Activated effector memory CD4-positive, alpha-beta T cell treated with anti-CD3 and anti-CD28 coated beads, Interleukin-2, amount 50 U/mL, for 16 hours (primary cell): ENCODE results near the gene IGF1.
"Not testable (repeated sequence)": the region's sequence is repeated elsewhere in the genome, so short reads cannot be mapped to it uniquely, and the experiment has no call there.

Experiments used
- DNase-seq: peaks from one replicate; pipeline ENCODE4 v3.0.0-alpha.2; 2020

IGF1 gene

DNA sequence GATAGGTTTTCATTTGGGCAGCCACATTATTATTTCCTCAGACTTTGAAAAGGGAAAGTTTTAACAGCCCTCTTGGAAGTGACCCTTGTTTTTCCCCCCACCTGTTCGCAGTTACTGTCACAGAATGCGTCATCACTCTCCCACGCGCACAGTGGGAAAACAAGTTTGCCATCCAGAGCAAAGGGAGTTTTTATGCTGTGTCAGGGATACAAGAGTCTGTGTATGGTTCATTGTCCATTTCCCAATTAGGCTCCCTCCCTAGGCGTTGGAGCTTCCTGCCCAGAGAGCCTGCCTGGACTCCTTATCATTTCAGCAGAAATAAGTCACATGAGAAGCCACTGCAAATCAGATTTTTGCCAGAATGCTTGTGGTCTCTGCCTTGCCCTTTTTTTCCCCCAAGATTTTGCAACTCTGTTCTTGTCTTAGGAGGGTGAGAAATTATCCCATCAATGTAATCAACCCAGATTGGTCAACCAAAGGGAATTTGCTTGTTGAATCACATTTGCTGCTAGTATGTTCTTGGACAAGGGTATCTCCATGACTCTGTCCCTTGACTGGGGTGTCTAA, 104.1 kb downstream of the IGF1 start:
- DNase-seq = no peak

DNA sequence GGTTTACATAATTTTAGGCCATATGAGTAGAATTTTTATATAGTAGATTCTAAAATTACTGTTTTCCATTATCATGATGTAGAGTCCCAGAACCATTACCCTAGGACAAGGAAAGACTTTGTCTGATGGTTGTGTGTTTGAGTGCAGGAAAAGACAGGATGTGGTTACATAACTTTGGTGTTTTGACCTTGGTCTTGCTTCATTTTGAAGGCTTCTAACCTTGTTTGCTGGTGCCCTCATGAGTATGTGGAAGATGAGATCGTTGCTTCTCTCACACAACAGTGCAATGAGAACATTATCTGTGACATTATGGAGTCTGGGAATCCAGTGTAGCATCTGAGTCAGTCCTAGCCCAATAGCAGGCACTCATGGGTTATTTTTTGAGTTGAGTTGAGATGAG, 106.2 kb downstream of the IGF1 start:
- DNase-seq = no peak

DNA sequence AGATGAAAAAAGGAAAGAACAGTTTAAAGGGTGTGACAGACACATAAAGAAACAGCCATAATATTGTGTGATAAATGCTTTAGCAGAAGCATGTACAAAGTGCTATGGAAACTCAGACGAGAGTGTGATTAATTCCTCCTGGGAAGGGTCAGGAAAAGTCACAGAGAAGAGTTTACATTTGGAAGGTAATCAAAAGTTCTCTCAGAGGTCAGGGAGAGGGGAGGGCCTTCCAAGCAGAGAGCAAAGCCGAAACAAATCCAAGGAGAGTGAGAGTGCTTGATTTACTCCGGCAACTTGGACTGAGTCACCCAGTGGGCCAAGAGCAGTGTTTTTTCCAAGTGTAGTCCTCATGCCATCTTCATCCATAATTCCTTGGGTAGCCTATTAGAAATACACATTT, 108.3 kb downstream of the IGF1 start:
- DNase-seq = no peak

DNA sequence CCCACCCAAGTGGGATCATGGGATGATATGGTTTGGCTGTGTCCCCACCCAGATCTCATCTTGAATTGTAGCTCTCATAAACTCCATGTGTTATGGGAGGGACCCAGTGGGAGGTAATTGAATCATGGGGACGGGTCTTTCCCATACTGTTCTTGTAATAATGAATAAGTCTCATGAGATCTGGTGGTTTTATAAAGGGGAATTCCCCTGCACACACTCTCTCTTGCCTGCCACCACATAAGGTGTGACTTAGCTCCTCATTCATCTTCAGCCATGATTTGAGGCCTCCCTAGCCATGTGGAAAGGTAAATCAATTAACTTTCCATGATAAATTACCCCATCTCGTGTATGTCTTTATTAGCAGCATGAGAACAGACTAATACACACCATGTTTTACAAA, 109.2 kb downstream of the IGF1 start:
- DNase-seq = no peak

DNA sequence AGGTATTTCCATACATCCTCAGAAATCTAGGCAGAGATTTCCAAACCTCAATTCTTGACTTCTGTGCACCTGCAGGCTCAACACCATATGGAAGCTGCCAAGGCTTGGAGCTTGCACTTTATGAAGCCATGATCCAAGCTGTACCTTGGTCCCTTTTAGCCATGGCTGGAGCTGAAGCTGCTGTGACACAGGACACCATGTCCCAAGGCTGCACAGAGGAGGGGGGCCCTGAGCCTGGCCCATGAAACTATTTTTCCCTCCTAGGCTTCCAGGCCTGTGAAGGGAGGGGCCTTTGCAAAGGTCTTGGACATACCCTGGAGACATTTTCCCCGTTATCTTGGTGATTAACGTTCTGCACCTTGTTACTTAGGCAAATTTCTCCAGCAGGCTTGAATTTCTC, 110.5 kb downstream of the IGF1 start:
- DNase-seq = no peak

DNA sequence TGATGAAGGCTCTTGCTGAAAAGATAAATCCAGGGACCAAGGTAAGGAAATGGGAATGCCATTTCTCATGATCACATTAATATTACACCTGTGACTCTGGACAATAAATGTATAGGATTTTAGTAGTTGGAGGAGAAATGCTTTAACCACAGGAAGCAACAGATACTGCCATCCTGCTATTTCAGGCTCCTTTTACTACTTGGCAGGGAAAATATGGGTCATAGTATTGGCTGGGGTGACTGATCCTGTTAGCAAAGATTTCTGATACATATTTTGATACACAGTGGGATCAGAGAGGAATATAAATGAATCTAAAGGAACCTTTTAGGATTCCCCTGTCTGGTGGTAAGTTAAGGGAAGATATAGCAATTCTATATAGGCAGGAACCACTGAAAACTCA, 115.0 kb downstream of the IGF1 start:
- no peak for DNase-seq

DNA sequence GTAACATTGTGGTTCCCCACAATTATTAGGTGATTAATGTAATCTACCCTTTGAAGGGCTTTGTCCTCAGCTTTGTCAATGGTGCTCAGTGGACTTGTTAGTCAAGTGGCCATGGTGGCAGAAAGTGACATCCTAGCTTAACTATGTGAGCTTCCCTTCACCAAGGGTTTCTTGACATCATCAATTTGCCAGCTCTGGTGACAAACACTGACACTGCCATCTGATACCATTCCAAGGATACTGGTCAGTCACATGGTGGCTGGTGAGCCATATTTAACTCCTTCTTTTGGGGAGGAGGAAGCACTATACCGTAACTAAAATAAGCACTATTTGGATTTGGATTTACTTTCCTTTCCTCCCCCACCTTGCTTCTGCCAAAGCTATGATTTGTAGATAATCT, 115.7 kb downstream of the IGF1 start:
- no peak for DNase-seq

DNA sequence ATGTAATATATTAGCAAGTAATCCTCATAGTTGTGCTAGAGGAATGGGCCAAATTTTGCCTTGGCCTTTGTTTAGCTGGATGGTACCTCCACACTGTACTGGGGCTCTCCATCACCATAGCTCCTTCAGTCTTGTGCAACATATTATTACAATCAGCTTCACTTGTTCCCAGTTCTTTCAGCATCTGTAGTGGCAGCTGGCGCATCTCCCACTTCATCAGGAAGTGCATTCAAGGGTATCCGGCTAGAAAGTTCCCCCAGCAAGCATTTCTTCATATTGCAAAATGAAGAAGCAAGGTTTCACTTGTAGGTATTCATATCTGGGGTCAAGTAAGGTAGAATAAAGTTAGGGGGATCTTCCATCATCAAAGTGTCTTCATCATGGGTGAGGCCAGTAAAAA, 123.7 kb downstream of the IGF1 start:
- no peak for DNase-seq

DNA sequence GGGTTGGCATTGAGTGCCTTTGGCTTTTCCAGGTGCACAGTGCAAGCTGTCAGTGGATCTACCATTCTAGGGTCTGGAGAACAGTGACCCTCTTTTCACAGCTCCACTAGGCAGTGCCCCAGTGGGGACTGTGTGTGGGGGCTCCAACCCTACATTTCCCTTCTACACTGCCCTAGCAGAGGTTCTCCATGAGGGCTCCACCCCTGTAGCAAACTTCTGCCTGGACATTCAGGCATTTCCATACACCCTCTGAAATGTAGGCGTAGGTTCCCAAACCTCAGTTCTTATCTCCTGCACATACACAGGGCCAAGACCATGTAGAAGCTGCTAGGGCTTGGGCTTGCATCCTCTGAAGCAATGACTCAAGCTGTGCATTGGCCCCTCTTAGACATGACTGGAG, 126.1 kb downstream of the IGF1 start:
- not testable (repeated sequence) for DNase-seq

DNA sequence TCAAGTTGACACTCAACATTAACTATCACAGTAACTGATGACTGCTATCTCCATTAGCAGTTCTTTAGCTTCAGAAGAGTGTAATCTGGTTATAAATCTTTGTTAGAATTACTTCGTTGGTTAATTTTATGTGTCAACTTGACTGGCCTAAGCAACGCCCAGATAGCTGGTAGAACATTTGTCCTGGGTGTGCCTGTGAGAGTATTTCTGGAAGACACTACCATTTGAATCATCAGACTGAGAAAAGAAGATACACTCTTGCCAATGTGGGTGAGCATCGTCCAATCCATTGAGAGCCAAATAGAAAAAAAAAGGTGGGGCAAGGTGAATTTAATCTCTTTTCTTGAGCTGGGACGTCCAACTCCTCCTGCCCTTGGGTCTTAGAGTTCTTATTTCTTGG, 129.0 kb downstream of the IGF1 start:
- no peak for DNase-seq

DNA sequence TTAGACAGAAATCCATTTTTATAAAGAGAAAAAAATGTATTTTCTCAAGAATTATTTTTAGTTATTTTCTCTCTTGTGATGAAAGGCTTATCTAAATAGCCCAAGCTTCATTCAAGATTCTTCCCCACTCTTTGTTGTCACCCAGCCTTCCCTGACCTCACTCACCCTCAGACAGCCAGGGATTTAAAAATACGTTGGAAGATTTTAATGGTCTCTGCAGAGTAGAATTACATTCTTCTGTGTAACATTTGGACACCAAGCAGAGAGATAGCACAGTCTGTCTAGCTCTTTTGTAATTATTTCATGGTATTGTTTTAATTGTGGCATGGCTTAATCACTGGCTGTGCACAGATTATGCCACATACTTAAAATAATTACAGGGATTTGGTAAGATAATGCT, 130.3 kb downstream of the IGF1 start:
- DNase-seq = no peak

DNA sequence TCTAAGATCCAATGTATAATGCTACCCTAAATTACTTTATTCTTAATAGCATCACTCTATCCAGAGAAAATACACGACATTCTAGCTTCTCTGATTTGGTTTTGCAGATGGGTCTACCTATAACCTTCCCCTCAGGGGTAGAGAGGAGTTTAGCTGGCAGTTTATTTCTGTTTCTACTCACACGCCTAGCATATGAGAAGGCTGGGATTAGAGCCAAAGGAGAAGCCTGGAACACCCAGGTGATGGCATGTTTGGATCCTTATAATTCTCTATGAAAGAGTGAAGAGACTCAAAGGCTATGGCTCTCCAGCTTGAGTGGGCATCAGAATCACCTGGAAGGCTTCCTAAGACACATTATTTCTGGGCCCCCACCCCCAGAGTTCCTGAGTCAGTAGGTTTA, 131.3 kb downstream of the IGF1 start:
- DNase-seq = no peak

DNA sequence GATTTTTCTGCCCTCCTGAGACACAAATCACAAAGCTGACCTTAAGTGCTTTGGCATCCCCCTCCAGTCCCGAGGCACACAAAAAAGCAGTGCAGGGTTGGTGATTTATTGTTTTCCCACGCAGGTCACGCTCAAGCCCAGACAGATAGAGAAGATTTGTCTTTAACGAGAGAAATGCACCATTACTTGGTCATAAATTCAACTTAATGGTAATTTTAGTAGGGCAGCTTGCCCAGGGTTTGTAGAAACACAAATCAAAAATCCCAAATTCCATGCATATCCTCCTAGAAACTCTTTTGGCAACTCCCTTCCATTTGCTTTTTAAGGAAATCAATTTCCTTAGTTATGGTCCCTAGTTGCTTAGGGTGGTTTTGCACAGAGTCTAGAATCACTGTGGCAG, 132.6 kb downstream of the IGF1 start:
- DNase-seq = no peak
